Activated CD8-positive, alpha-beta T cell treated with anti-CD3 and anti-CD28 coated beads, Interleukin-2, amount 10 ng/mL, durations not matched to agents 7 days and 5 days (primary cell): ENCODE results near the gene POMGNT1. TPM values are rescaled to one million over a fixed set of nuclear protein-coding genes. Genes with fewer than 3 reads are reported as not detected.
"Not testable (repeated sequence)": the region's sequence is repeated elsewhere in the genome, so short reads cannot be mapped to it uniquely, and the experiment has no call there.

ENCODE experiments used
- ATAC-seq: fragments of 150-1000 bp; cut with Tn5 transposase; one replicate; pipeline ENCODE4 v1.10.0; 2021; ENCODE audit warnings: moderate library complexity
- CTCF ChIA-PET: fragments of 350-600 bp; sonication (Branson Sonifier 250); formaldehyde crosslinking; loops from one replicate; lab custom pipeline; 2021; ENCODE audit warnings: antibody characterized with exemption; lab: Charles Lee
- POLR2A ChIA-PET: fragments of 350-600 bp; sonication (Branson Sonifier 250); formaldehyde crosslinking; loops from one replicate; lab custom pipeline; 2021; ENCODE audit warnings: antibody characterized with exemption; lab: Charles Lee
- DNase-seq: peaks from one replicate; pipeline ENCODE4 v3.0.0-alpha.2; 2020
- H3K27ac Mint-ChIP-seq: one replicate; pipeline ENCODE4 v1.8.0; 2021; ENCODE audit warnings: mild to moderate bottlenecking, mixed read lengths
- H3K27me3 Mint-ChIP-seq: one replicate; pipeline ENCODE4 v1.8.0; 2021; ENCODE audit warnings: low read depth, mixed read lengths
- H3K36me3 Mint-ChIP-seq: one replicate; pipeline ENCODE4 v1.8.0; 2021; ENCODE audit warnings: low read depth, mixed read lengths
- H3K4me1 Mint-ChIP-seq: one replicate; pipeline ENCODE4 v1.8.0; 2021; ENCODE audit warnings: low read depth, mixed read lengths
- H3K4me3 Mint-ChIP-seq: one replicate; pipeline ENCODE4 v1.8.0; 2021; ENCODE audit warnings: mild to moderate bottlenecking, mixed read lengths
- H3K9me3 Mint-ChIP-seq: one replicate; pipeline ENCODE4 v1.8.0; 2022; ENCODE audit warnings: mixed read lengths; ENCODE audit not compliant: insufficient read depth
- total RNA-seq, 2 experiments: library from RNA; stranded (reverse); gene quantifications; one replicate each; pipeline ENCODE4 v1.2.3, GENCODE V29; 2021

The POMGNT1 gene
- total RNA-seq, 2 experiments from 2014 or later = 25.2 to 28.4 TPM

- not testable (repeated sequence) for H3K27ac Mint-ChIP-seq, ATAC-seq, DNase-seq, H3K9me3 Mint-ChIP-seq, H3K36me3 Mint-ChIP-seq, H3K27me3 Mint-ChIP-seq, H3K4me3 Mint-ChIP-seq
- ChIA-PET CTCF (interaction anchor here (2.5 to 3.6 kb wide), 2 partner anchors 7 to 15 kb away, joined by 19 to 33 read pairs; no protein-coding TSS in a partner anchor), POLR2A (interaction anchor here (0.6 kb wide), 1 partner anchor 1500 kb away, joined by 3 read pairs; no protein-coding TSS in a partner anchor)
- peaks cover 11% of the 10 kb centered on the region for H3K4me1 Mint-ChIP-seq
These were observed 33.0 kb upstream of the POMGNT1 start for GRCh38 chr1:46231231-46231630.

- ChIA-PET POLR2A (interaction anchor here (1.1 kb wide), 1 partner anchor 27 kb away, joined by 3 read pairs; the partner anchor contains the start of gene POMGNT1), CTCF (interaction anchor here (0.9 to 3.8 kb wide), 8 partner anchors 11 to 190 kb away, joined by 3 to 60 read pairs (median 8); partner anchors contain the start of genes PIK3R3 and RAD54L)
- Mint-ChIP-seq H3K27me3 (no peaks in the 10 kb centered on the region), H3K4me1 (peaks cover 7% of the 10 kb centered on the region), H3K9me3 (no peaks in the 10 kb centered on the region), H3K27ac (no peak overlapping the region), H3K4me3 (no peak overlapping the region), H3K36me3 (no peaks in the 10 kb centered on the region)
- no peak for ATAC-seq
- DNase-seq = no peak
These were observed 26.7 kb upstream of the POMGNT1 start for GRCh38 chr1:46224966-46225365.

GRCh38 chr1:46223472-46223943, 25.3 kb upstream of the POMGNT1 start:
- peak; percentile 80 for DNase-seq
- H3K9me3 Mint-ChIP-seq = no peaks in the 10 kb centered on the region
- peaks cover 1% of the 10 kb centered on the region for H3K4me1 Mint-ChIP-seq
- no peaks in the 10 kb centered on the region for H3K36me3 Mint-ChIP-seq
- peak; percentile 95 for ATAC-seq
- no peak overlapping the region for H3K4me3 Mint-ChIP-seq
- H3K27ac Mint-ChIP-seq = no peak overlapping the region
- no peaks in the 10 kb centered on the region for H3K27me3 Mint-ChIP-seq
- POLR2A ChIA-PET = no interaction called here
- CTCF ChIA-PET = interaction anchor here (0.5 to 3.8 kb wide), 49 partner anchors 8 to 850 kb away, joined by 3 to 60 read pairs (median 4); partner anchors contain the start of genes GPBP1L1, LURAP1, PIK3R3 and POMGNT1

GRCh38 chr1:46223055-46223454, 24.8 kb upstream of the POMGNT1 start:
- CTCF ChIA-PET = interaction anchor here (0.6 to 3.8 kb wide), 39 partner anchors 8 to 849 kb away, joined by 3 to 60 read pairs (median 6); partner anchors contain the start of genes LURAP1, PIK3R3, POMGNT1 and RAD54L
- ATAC-seq = peak; percentile 11
- H3K4me3 Mint-ChIP-seq, H3K36me3 Mint-ChIP-seq, H3K27me3 Mint-ChIP-seq, H3K27ac Mint-ChIP-seq, H3K4me1 Mint-ChIP-seq, DNase-seq, POLR2A ChIA-PET, H3K9me3 Mint-ChIP-seq: not testable (repeated sequence)

DNA sequence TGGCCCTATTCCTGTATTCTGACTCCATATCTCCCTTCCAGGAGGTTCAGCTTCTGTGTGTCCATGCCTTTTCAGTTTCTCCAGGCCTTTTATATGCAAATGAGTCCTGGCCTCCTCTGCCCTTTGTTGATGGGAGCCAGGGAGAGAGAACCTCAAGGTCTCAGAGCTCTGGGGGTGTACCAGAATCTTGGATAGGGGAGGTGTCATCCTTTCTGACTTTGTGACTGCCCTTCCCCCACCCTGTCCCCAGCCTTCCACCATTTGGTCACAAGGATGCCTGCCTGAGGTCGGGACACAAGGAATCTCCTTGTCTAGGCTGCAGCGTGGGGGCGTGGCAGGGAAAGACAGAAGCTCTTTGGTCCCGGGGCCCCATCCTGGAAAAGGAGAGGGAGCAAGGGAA, 23.5 kb upstream of the POMGNT1 start:
- CTCF ChIA-PET = interaction anchor here (0.6 to 2.1 kb wide), 6 partner anchors 23 to 185 kb away, joined by 3 to 7 read pairs (median 4); no protein-coding TSS in a partner anchor
- no peak overlapping the region for H3K27ac Mint-ChIP-seq
- no peak overlapping the region for H3K4me3 Mint-ChIP-seq
- POLR2A ChIA-PET = no interaction called here
- DNase-seq = no peak
- no peaks in the 10 kb centered on the region for H3K36me3 Mint-ChIP-seq
- peaks cover 2% of the 10 kb centered on the region for H3K27me3 Mint-ChIP-seq
- no peak for ATAC-seq
- no peaks in the 10 kb centered on the region for H3K4me1 Mint-ChIP-seq
- H3K9me3 Mint-ChIP-seq = no peaks in the 10 kb centered on the region

DNA sequence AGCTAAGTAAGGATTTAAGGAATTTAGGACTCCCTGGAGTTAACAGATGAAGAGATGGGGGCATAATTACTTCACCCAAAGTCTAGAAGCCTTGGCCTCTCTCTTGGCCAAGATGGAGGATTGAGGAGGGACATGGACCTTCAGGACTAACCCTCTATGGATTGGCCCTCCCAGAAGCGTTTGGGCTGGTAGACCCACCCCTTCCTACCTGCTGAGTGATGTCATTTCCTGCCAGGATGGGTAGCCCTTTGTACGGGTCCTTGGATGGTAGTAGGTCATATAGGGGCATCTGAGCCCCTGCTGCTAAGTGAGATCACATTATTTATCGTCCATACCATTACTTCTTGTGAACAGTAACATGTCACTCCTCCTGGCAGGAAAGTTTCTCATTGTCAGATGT, 22.6 kb upstream of the POMGNT1 start:
- H3K4me3 Mint-ChIP-seq = no peak overlapping the region

GRCh38 chr1:46219551-46220520, 21.6 kb upstream of the POMGNT1 start:
- CTCF ChIA-PET = interaction anchor here (1.1 to 1.6 kb wide), 2 partner anchors 25 to 38 kb away, joined by 3 to 5 read pairs; no protein-coding TSS in a partner anchor
- no peak for ATAC-seq
- Mint-ChIP-seq H3K4me3 (no peak overlapping the region), H3K27ac (no peak overlapping the region), H3K27me3 (peaks cover 5% of the 10 kb centered on the region), H3K9me3 (no peaks in the 10 kb centered on the region), H3K36me3 (no peaks in the 10 kb centered on the region), H3K4me1 (no peaks in the 10 kb centered on the region)
- no peak for DNase-seq
- POLR2A ChIA-PET = no interaction called here

More for the DNA sequence above, 22.6 kb upstream of the POMGNT1 start:
- no peaks in the 10 kb centered on the region for H3K4me1 Mint-ChIP-seq
- DNase-seq = no peak
- peaks cover 5% of the 10 kb centered on the region for H3K27me3 Mint-ChIP-seq
- no peak for ATAC-seq
- ChIA-PET POLR2A (no interaction called here), CTCF (interaction anchor here (1.1 to 2.1 kb wide), 2 partner anchors 23 to 26 kb away, joined by 3 to 4 read pairs; no protein-coding TSS in a partner anchor)
- H3K9me3 Mint-ChIP-seq = no peaks in the 10 kb centered on the region
- H3K27ac Mint-ChIP-seq = no peak overlapping the region
- H3K36me3 Mint-ChIP-seq = no peaks in the 10 kb centered on the region

GRCh38 chr1:46218443-46218842, 20.2 kb upstream of the POMGNT1 start:
- Mint-ChIP-seq H3K36me3 (no peaks in the 10 kb centered on the region), H3K27me3 (peaks cover 5% of the 10 kb centered on the region), H3K4me3 (no peak overlapping the region), H3K9me3 (no peaks in the 10 kb centered on the region), H3K4me1 (no peaks in the 10 kb centered on the region), H3K27ac (no peak overlapping the region)
- no peak for ATAC-seq
- ChIA-PET POLR2A (no interaction called here), CTCF (no interaction called here)
- DNase-seq = no peak

DNA sequence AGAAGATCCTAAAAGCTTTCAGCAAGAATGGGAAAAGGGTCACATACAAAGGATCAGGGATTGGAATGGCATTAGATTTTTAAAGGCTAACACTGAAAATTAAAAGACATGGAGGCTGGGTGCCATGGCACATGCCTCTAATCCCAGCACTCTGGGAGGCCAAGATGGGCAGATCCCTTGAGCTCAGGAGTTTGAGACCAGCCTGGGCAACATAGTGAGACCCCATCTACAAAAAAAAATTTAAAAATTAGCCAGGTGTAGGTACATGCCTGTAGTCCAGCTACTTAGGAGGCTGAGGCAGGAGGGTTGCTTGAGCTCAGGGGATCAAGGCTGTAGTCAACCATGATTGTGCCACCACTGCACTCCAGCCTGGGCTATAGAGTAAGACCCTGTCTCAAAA, 17.3 kb upstream of the POMGNT1 start:
- H3K4me1 Mint-ChIP-seq = no peaks in the 10 kb centered on the region
- H3K27me3 Mint-ChIP-seq = peaks cover 5% of the 10 kb centered on the region
- no peak overlapping the region for H3K27ac Mint-ChIP-seq
- CTCF ChIA-PET = interaction anchor here (1.2 kb wide), 1 partner anchor 8 kb away, joined by 3 read pairs; no protein-coding TSS in a partner anchor
- no peak for DNase-seq
- POLR2A ChIA-PET = no interaction called here
- no peaks in the 10 kb centered on the region for H3K9me3 Mint-ChIP-seq
- H3K36me3 Mint-ChIP-seq = no peaks in the 10 kb centered on the region
- H3K4me3 Mint-ChIP-seq = no peak overlapping the region
- ATAC-seq = no peak

DNA sequence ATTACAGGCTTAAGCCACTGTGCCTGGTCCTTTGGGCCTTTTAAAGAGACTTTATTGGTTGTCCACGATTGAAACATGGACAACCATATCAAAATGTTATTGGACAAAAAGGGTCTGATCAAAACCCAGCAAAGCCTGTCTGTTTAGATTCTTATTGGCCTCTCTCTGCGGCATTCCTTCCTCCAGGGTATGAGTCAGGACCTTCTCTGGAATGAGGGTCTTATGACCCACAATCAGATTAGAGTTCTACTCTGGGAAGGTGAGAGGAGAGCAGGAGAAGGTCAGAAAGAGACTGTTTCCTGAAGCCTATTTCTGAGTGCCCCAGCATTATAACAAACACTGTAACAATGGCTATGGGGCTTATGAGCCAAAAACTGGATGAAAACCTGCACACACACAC, 12.8 kb upstream of the POMGNT1 start:
- ATAC-seq (no peak), DNase-seq (no peak)
- CTCF ChIA-PET = no interaction called here
- Mint-ChIP-seq H3K9me3 (no peaks in the 10 kb centered on the region), H3K4me1 (no peaks in the 10 kb centered on the region), H3K27ac (no peak overlapping the region), H3K36me3 (no peaks in the 10 kb centered on the region), H3K4me3 (no peak overlapping the region), H3K27me3 (no peaks in the 10 kb centered on the region)
- POLR2A ChIA-PET = no interaction called here

DNA sequence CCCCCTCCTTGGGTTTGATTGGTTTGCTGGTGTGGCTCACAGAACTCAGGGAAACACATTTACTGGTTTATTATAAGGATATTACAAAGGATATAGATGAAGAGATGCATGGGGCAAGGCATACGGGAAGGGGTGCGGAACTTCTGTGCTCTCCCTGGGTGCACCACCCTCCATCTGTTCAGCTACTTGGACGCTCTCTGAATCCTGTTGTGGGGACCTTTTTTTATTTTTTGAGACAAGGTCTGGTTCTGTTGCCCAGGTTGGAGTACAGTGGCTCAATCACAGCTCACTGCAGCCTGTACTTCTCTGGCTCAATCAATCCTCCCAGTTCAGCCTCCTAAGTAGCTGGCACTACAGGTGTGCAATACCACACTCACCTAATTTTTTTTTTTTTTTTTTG, 12.3 kb upstream of the POMGNT1 start:
- Mint-ChIP-seq H3K36me3 (no peaks in the 10 kb centered on the region), H3K27me3 (no peaks in the 10 kb centered on the region), H3K4me1 (no peaks in the 10 kb centered on the region), H3K27ac (no peak overlapping the region), H3K9me3 (no peaks in the 10 kb centered on the region), H3K4me3 (no peak overlapping the region)
- DNase-seq = no peak
- CTCF ChIA-PET = no interaction called here
- no peak for ATAC-seq
- POLR2A ChIA-PET = no interaction called here
